Common myeloid progenitor, CD34-positive (primary cell): ENCODE measurements around the gene IGSF21.

Experiments used
- CTCF ChIA-PET: fragments of 350-600 bp; sonication (Branson Sonifier 250); formaldehyde crosslinking; loops from one replicate; lab custom pipeline; 2021; ENCODE audit warnings: antibody characterized with exemption; lab: Charles Lee
- POLR2A ChIA-PET: fragments of 350-600 bp; sonication (Branson Sonifier 250); formaldehyde crosslinking; loops from one replicate; lab custom pipeline; 2021; ENCODE audit warnings: antibody characterized with exemption; lab: Charles Lee
- DNase-seq, 3 donors: peaks; one replicate each; pipeline versions ENCODE4 v3.0.0 to v3.0.0-alpha.2; 2013
- H3K27ac ChIP-seq, 2 experiments: 1 replicate in 1 of 2; 2 replicates in 1 of 2; pipeline ENCODE4 v1.7.0; 2013; ENCODE audit warnings: inconsistent platforms in 2 of 2, low read length in 2 of 2, mild to moderate bottlenecking in 2 of 2, low read depth in 1 of 2, moderate library complexity in 1 of 2; ENCODE audit not compliant: severe bottlenecking in 2 of 2, insufficient read depth in 1 of 2, poor library complexity in 1 of 2
- H3K27me3 ChIP-seq, 5 experiments: replicated peaks in 2 of 5; 1 replicate in 3 of 5; 2 replicates in 2 of 5; pipeline versions ENCODE4 v1.6.1 to v1.7.0; 2013; ENCODE audit warnings: low read length in 4 of 5, mild to moderate bottlenecking in 2 of 5, moderate library complexity in 2 of 5, inconsistent platforms in 1 of 5; ENCODE audit not compliant: insufficient read depth in 5 of 5, control insufficient read depth in 4 of 5
- H3K36me3 ChIP-seq, 4 experiments: 1 replicate in 2 of 4; 2 replicates in 2 of 4; pipeline versions ENCODE4 v1.6.1 to v1.7.0; 2013; ENCODE audit warnings: low read length in 3 of 4, control low read depth in 1 of 4, mild to moderate bottlenecking in 1 of 4; ENCODE audit not compliant: control insufficient read depth in 4 of 4, insufficient read depth in 4 of 4
- H3K4me1 ChIP-seq, 4 experiments: 1 replicate in 3 of 4; 2 replicates in 1 of 4; pipeline versions ENCODE4 v1.6.1 to v1.7.1; 2013; ENCODE audit warnings: low read length in 3 of 4, mild to moderate bottlenecking in 3 of 4, control low read depth in 1 of 4, inconsistent platforms in 1 of 4, moderate library complexity in 1 of 4; ENCODE audit not compliant: control insufficient read depth in 4 of 4, insufficient read depth in 4 of 4; ENCODE audit errors: control extremely low read depth in 1 of 4
- H3K4me3 ChIP-seq, 7 experiments: 1 replicate in 4 of 7; 2 replicates in 3 of 7; pipeline versions ENCODE4 v1.5.1 to v1.7.0; 2013; ENCODE audit warnings: mild to moderate bottlenecking in 7 of 7, low read length in 6 of 7, moderate library complexity in 6 of 7, inconsistent platforms in 2 of 7, low read depth in 2 of 7, control low read depth in 1 of 7; ENCODE audit not compliant: insufficient read depth in 4 of 7, control insufficient read depth in 1 of 7; ENCODE audit errors: extremely low read depth in 1 of 7
- H3K9me3 ChIP-seq, 5 experiments: 1 replicate in 4 of 5; 2 replicates in 1 of 5; pipeline versions ENCODE4 v1.6.1 to v1.7.1; 2013; ENCODE audit warnings: low read length in 4 of 5, mild to moderate bottlenecking in 2 of 5, inconsistent platforms in 1 of 5, low read depth in 1 of 5, moderate library complexity in 1 of 5; ENCODE audit not compliant: control insufficient read depth in 4 of 5, insufficient read depth in 2 of 5; ENCODE audit errors: control extremely low read depth in 1 of 5
- WGBS: methylation state at CpG from one replicate; pipeline ENCODE4 v1.1.5; 2013; ENCODE audit not compliant: insufficient coverage; 5-methylcytosine and 5-hydroxymethylcytosine counted together

The IGSF21 gene

DNA sequence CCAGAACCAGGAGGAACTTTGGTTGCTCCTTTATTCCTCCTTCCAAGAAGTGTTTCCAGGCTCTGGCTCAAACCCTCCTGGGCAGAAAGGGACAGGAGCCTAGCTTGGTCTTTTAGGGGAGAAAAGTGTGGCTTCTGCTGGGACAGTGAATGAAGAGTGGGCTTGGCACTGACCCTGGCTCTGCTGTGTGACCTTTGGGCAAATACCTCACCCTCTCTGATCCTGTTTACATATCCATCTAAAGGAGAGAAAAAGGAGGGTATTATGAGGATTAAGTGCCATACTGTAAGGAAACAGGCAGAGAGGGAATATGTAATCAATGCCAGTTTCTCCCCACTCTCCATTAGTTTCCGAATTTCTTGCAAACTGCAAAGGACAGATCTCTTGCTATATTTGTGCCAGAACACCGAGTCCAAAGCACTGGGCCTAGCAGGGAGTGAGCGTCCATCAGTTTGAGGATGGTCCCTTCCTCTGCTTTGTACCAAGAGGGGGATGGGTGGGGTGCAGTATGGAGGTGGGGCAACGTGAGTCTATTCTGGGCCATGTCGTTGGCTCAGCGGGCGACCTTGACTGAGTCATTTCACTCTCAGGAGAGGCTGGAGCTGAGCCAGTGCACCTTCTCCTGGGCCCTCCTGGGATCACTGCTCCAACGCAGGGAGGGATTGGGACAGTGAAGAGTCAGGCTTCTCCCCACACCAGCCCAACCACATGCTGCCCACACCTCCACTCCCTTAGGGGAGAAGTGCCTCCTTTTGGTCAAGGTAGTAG, 38.4 kb downstream of the IGSF21 start:
- Histone ChIP-seq H3K36me3 (no peaks in the 10 kb centered on the region), H3K4me1 (no peaks in the 10 kb centered on the region), H3K9me3 (no peaks in the 10 kb centered on the region), H3K4me3 (no peak overlapping the region), H3K27ac (no peak overlapping the region), H3K27me3 (peaks cover 0 to 14% (median 2%) of the 10 kb centered on the region in 5 experiments)
- WGBS: 93% methylated on average over 3 of the region's 8 CpGs
- DNase-seq: no peak
- ChIA-PET CTCF (no interaction called here), POLR2A (no interaction called here)

DNA sequence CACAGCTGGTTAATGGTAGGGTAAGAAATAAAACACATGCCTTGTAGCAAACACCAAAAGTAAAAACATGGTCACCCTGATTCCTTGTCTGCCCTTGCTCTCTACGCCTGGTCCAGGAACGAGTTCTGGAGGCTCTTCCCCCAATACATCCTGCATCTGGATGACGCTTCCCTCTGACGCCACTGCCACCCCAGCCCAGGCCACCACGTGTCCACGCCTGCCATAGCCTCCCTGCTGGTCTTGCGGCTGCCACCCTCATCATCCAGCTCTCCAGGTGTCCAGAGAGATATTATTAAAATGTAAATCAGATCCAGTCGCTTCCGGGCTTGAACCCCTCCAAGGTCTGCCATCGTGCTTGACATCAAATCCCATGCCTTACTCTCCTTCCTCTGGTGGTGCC, 39.3 kb downstream of the IGSF21 start:
- CTCF ChIA-PET: no interaction called here
- peaks cover 0 to 19% (median 2%) of the 10 kb centered on the region in 5 experiments for H3K27me3 ChIP-seq

DNA sequence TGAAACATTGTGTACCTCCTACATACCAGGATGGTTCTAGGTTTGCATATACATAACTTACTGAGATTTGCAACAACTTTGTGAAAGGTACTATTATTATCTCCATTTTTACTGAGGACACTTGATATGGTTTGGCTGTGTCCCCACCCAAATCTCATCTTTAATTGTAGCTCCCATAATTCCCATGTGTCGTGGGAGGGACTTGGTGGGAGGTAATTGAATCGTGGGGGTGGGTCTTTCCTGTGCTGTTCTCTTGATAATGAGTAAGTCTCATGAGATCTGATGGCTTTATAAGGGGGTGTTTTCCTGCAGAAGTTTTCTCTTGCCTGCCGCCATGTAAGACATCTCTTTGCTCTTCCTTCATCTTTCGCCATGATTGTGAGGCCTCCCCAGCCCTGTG, 40.1 kb downstream of the IGSF21 start:
- Histone ChIP-seq H3K4me1 (no peaks in the 10 kb centered on the region), H3K27me3 (peaks cover 0 to 19% (median 2%) of the 10 kb centered on the region in 5 experiments), H3K4me3 (no peak overlapping the region), H3K36me3 (no peaks in the 10 kb centered on the region), H3K27ac (no peak overlapping the region), H3K9me3 (no peaks in the 10 kb centered on the region)
- CTCF ChIA-PET: no interaction called here
- DNase-seq: no peak
- POLR2A ChIA-PET: no interaction called here
- WGBS: no CpG with 5 or more reads among the region's 4 CpGs

More for the DNA sequence above, 39.3 kb downstream of the IGSF21 start:
- Histone ChIP-seq H3K27ac (no peak overlapping the region), H3K4me1 (no peaks in the 10 kb centered on the region), H3K4me3 (no peak overlapping the region), H3K36me3 (no peaks in the 10 kb centered on the region), H3K9me3 (no peaks in the 10 kb centered on the region)
- no peak for DNase-seq
- POLR2A ChIA-PET: no interaction called here
- 79% methylated on average over 9 of the region's 10 CpGs for WGBS

DNA sequence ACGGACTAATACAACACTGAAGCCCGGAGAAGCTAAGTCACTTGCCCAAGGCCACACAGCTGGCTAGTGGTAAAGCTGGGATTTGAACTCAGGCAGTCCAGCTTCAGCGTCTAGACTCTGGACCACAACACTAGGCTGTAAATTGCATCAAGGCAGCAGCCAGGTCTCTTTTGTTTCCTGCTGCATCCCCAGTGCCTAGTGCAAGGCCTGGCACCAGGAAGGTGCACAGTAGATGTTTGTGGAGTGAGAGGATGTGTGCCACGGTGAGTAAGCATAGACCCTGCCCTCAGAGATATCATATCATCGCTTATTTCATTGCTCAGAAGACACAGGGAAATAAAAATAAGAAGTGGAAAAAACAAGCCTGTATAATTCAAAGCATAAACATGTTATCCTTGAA, 40.9 kb downstream of the IGSF21 start:
- WGBS: 89% methylated on average over 3 of the region's 5 CpGs
- H3K27ac ChIP-seq: no peak overlapping the region
- no peak for DNase-seq

DNA sequence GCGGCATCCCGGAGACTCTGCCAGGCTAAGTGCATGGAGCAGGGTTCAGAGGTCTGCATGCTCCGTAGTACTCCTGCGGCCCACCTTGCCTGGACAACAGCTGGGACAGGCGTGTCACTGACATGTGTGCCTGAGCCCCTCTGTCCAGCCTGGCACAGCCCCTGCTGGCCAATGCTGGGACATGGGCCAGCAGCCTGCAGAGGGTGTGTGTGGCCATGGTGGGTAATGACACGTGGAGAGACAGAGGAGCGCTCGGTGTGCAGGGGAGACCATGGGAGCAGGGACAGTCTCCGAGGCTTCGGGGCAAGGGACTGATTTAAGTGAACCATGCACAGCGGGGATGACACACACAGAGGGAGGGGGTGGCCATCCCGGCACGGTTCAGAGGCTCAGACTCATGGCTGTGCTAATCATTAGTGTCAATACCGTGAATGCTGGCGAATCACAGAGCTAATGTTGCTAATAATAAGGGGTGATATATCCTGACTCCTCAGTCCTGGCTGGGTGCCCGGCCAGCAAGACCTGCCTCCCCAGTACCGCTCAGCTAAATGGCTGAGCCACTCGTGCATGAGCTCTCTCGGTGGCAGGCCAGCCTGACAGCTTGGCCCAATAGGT, 41.5 kb downstream of the IGSF21 start:
- ChIA-PET POLR2A (no interaction called here), CTCF (no interaction called here)
- 85% methylated on average over 19 of the region's 19 CpGs for WGBS
- Histone ChIP-seq H3K4me1 (no peaks in the 10 kb centered on the region), H3K27me3 (peaks cover 0 to 19% (median 4%) of the 10 kb centered on the region in 5 experiments), H3K9me3 (no peaks in the 10 kb centered on the region), H3K36me3 (no peaks in the 10 kb centered on the region), H3K27ac (no peak overlapping the region), H3K4me3 (no peak overlapping the region)
- DNase-seq: no peak

More for the DNA sequence above, 40.9 kb downstream of the IGSF21 start:
- POLR2A ChIA-PET: no interaction called here
- Histone ChIP-seq H3K36me3 (no peaks in the 10 kb centered on the region), H3K4me3 (no peak overlapping the region), H3K9me3 (no peaks in the 10 kb centered on the region), H3K4me1 (no peaks in the 10 kb centered on the region), H3K27me3 (peaks cover 0 to 19% (median 2%) of the 10 kb centered on the region in 5 experiments)
- CTCF ChIA-PET: no interaction called here

DNA sequence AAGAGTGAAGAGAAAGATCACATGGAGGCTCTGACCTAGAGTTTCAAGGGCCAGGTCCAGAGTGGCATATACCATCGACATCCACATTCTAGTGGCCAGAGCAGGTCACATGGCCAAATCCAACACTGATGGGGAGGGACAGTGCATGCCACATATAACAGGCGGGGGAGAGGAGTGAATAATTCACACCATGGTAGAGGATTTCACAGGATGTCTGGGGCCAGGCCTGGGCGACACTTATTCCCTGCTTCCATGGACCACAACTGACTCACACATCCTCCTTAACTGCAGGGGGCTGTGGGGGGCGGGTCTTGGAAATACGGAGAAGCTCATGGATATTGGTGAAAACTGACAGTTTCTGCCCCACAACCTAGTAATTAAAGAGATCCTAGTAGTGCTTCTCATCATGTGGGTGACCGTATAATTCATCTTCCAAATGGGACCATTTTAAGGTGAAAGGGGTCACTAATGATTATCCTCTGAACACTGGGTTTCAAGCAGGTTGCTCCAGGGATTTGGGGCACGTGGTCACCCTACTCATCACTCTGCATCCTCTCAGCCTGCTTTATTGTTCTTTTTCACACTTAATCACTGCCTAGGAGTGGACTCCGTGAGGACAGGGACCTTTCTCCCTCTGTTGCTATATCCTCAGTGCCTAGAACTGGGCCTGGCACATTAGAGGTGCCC, 44.0 kb downstream of the IGSF21 start:
- ChIA-PET CTCF (no interaction called here), POLR2A (no interaction called here)
- Histone ChIP-seq H3K4me3 (no peak overlapping the region), H3K4me1 (no peaks in the 10 kb centered on the region), H3K27ac (no peak overlapping the region), H3K27me3 (peaks cover 0 to 12% (median 2%) of the 10 kb centered on the region in 5 experiments), H3K36me3 (no peaks in the 10 kb centered on the region), H3K9me3 (no peaks in the 10 kb centered on the region)
- DNase-seq: no peak
- 87% methylated on average over 7 of the region's 8 CpGs for WGBS
